Hypothalamus (tissue), 51 donors: Measurements from ENCODE around the gene MET.

Experiments
- DNase-seq, 51 donors: peaks; one replicate each; lab custom pipeline; 2025; lab: John Stamatoyannopoulos, UW

Gene MET

DNA sequence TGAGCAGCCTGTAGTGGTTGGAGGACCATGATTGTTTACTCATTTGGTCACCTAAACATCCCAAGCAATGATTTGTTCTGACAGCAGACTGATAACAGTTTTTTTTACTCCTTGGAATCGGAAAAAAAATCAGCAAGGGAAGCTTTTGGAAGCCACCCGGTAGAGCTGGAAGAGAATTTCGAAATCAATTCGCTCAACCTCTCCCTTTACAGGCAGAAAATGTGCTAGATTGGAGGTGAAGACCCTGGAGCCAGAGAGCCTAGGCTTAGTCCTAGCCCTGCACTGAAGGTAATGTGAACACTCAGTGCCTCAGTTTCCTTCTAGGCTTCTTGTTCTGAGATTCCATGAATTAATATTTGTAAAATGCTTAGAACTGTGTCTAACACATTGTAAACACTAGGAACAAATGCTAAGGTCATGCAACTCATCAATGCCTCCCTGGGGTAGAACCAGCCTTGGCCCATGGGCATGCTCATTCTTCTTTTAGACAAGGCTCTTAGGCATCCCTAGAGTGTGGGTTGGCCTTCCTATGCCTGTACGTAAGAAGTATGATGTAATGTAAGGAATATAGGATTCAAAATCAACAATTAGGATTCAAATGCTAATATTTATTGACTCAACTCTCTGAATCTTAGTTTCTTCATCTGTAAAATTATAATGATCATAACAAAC is 52.7 kb downstream of the MET start:
- DNase-seq = no peak

GRCh38 chr7:116726149-116726548 is 54.2 kb downstream of the MET start:
- no peak for DNase-seq

DNA sequence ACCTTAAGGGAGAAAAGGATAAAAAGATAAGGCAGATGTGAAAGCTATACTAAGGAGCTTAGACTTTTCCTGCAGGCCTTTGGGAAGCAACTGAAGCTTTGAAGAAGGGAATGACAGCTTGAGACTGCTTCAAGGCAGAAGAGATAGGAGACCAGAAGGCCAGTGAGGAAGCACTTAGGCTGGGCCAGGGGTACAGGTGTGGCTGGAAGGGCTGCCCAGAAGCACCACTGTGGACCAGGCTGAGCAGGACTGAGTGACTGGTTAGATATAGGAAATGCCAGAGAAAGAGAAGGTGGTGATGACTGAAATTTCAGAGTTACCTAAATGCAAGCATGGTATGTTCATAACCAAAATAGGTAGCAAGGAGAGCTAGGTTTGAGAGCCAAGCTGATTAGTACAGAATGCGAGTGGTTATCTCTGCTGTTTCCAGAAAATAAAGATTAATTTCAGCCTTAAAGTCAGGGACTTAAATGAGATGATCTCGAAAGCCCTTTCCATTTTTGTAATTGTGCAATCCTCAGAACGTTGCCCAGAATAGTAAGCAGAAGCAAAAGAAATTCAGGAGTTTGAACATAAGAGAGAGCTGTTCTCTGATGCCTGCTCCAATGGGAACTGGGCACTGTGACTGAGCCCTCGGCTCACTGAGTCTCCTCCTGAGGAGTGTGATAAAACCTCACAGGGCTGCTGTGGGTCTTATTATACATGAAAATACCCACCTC is 54.9 kb downstream of the MET start:
- DNase-seq = no peak

DNA sequence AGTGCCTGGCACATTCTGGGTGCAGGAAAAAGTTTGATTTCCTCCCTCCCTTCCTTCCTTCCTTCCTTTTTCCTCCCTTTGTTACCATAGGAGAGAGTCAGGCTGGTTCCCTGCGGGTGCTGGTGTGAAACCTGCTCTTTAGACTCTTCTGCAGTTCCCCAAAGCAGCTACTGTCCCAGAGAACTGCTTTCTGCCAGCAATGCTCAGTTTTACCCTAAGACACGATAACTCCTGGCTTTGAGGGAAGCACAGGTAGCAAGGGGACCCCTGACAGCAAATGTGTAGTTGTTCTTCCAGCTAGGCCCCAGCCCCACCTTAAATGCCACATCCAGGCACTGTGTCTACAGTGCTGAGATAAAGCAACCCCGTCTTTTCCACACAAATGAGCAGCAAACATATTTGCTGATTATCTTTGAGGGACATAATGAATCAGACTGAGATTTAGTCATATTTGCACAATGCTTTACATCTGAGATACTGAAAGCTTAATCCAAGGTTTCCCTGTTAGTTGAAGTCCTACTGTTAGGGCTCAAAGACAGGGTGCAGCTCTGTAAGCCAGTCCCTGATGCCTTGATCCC is 55.5 kb downstream of the MET start:
- DNase-seq = no peak

DNA sequence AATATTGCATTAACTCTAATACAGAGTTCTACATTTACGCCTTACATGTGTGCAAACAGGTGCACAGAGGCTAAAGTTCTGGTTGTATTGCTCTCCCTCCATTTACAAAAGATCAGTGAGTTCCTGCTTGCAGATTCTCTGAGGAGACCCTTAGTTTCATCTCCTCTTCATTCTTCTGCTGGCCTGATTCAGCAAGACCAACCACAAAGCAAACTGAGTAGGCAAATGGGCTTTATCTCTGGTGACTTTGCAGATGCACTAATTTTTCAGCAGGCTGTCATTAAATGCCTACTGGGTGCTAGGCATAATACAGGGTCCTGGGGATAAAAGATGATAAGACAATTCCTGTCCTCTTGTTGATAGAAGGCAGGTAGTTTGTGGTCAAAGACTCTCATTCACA is 56.4 kb downstream of the MET start:
- no peak for DNase-seq

GRCh38 chr7:116730097-116731022 is 58.4 kb downstream of the MET start:
- DNase-seq = no peak

- no peak for DNase-seq
Measured at GRCh38 chr7:116731023-116731395, 59.0 kb downstream of the MET start.

DNA sequence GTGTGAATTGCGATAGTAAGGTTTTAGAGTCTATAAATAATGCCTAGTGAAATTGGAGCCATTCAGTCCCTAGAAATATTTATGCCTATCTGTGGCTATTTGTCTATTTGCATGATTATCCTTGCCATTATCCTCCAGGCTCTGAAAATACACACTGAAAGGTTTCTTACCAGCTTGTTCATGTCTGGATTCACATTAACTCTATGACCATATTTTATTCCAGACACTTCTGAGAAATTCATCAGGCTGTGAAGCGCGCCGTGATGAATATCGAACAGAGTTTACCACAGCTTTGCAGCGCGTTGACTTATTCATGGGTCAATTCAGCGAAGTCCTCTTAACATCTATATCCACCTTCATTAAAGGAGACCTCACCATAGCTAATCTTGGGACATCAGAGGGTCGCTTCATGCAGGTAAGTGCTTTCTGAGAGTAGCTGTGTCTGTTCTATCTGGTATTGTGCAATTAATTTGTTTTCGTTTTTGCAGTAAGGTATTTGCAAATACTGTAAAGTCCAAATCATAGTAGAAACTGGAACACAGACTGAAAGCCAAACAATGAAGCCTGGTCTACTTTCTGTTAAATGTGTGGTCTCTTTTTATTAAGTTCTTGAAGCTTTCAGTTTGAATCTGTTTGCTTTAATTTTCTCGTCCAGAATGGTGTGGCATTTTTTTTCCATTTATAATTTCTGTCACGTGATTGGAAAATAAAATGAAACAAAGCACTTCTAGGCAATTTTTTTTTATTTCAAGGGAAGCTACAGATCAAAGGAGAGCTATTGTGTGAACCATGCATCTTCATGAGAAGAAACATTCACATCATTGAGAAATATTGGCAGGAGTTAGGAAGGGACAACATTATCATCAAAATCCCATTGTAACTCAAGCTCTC is 59.7 kb downstream of the MET start:
- DNase-seq = peak in 1 of 51 donors; percentile 28

GRCh38 chr7:116732788-116733694 is 61.0 kb downstream of the MET start:
- no peak for DNase-seq

GRCh38 chr7:116733924-116734580 is 62.1 kb downstream of the MET start:
- DNase-seq = no peak

DNA sequence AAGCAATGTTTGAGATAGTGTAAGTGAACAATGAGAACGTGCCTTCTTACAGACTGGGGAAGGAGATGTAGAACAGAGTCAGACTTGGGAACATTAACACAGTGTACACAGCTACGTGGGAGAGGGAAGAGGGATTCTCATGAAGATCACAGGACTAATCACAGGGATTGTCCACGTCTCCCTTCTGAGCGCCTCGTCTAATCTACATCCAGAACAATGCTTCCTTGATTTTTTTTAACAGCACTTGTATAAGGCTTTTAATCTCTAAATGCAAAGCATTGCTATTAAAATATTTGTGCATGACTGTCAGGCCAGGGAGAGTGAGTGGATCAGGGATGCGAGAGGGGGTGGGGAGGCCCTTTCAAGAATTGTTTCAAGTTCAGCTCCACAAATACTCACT is 62.7 kb downstream of the MET start:
- no peak for DNase-seq

GRCh38 chr7:116736927-116737715 is 65.1 kb downstream of the MET start:
- DNase-seq = no peak

DNA sequence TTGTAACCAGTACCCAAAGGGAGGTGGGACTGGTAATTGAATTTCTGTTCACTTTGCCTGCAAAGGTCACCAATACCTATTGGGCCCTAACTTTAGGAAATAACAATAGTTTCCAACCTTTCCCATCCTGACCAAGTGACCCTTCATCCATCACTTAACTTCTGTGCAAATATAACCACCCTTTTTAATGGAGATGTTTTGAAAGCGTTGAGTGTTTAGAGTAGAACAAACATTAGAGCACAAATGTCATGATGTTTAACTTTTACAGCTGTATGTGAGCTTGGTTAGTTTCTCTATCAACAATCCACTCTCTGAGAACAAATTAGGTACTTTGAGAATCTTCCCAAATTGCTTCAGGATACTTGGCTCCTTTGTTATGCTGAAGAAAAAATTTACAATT is 66.4 kb downstream of the MET start:
- no peak for DNase-seq

- no peak for DNase-seq
Measured at GRCh38 chr7:116739307-116739706, 67.3 kb downstream of the MET start.

- DNase-seq = no peak
Measured at GRCh38 chr7:116740231-116740630, 68.2 kb downstream of the MET start.

DNA sequence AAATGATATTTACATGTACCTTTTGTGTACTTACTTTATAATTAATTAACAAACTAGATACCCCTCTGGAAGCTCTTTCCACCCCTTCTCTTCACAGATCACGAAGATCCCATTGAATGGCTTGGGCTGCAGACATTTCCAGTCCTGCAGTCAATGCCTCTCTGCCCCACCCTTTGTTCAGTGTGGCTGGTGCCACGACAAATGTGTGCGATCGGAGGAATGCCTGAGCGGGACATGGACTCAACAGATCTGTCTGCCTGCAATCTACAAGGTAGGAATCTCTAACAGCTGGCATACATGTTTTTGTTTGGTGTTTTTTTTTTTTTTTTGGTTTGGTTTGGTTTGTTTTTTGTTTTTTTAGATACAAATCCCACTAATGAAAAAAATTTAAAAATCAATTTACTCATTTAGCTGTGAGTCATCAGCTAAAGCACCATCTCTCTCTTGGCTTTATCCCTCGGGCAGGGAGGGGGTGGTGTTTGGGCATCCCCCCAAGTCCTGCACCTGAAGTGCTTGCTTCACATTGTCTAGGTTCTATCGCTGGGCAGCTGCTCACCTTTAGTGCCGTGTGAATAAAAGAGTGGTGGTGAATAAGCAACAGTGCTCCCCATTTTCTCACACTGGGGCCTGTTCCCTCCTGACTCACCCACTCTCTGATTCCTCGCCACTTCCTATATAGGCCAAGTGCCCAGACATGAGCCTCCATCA is 68.9 kb downstream of the MET start:
- DNase-seq = no peak
